Mucosa of descending colon (tissue), 3 donors: ENCODE measurements around the gene TRAPPC8. TPM values are rescaled to one million over a fixed set of nuclear protein-coding genes. Genes with fewer than 3 reads are reported as not detected.
A peak's percentile ranks its signal among the peaks of the same experiment; 100 is the strongest.
"Not testable (repeated sequence)": the region's sequence is repeated elsewhere in the genome, so short reads cannot be mapped to it uniquely, and the experiment has no call there.

Source experiments
- ATAC-seq: fragments of 200-7000 bp; cut with Tn5 transposase; one replicate; pipeline ENCODE4 v1.9.1; 2020; ENCODE audit warnings: mild to moderate bottlenecking, moderate library complexity
- DNase-seq, 3 donors: peaks; one replicate each; pipeline ENCODE4 v3.0.0-alpha.2; 2020
- H3K36me3 ChIP-seq: fragments of 200-600 bp; one replicate; pipeline ENCODE4 v1.8.0; 2021; ENCODE audit warnings: low read depth, mild to moderate bottlenecking
- H3K4me1 ChIP-seq: fragments of 200-600 bp; one replicate; pipeline ENCODE4 v1.8.0; 2021; ENCODE audit warnings: low read depth, mild to moderate bottlenecking
- H3K4me3 ChIP-seq: fragments of 200-600 bp; one replicate; pipeline ENCODE4 v1.8.0; 2021; ENCODE audit warnings: mild to moderate bottlenecking
- H3K9me3 ChIP-seq: fragments of 200-600 bp; one replicate; pipeline ENCODE4 v1.8.0; 2021; ENCODE audit warnings: mild to moderate bottlenecking
- intact Hi-C, 2 donors: fragments of 100-400 bp; cut with DNase I in 1 of 2; cut with micrococcal nuclease in 1 of 2; formaldehyde crosslinking; loops; one replicate each; pipeline versions ENCODE4 v1.11.0 to v1.11.1; 2022; cut with DNase I, micrococcal nuclease
- total RNA-seq, 3 donors: library from RNA; stranded (reverse); fragmentation: NEBNext Ultra II Directional in 2 of 3; extraction: Animal tissue kit (Norgen Biotek cat#: 25700) in 2 of 3; gene quantifications; one replicate each; pipeline versions ENCODE4 v1.2.1 to v1.2.4, GENCODE V29; 2021 to 2023
- TF ChIP-seq, protein P1 (sequence below): fragments of 200-600 bp; IDR thresholded peaks from one replicate; pipeline ENCODE4 v1.8.0; 2022; ENCODE audit warnings: antibody characterized with exemption, mild to moderate bottlenecking
- donor health status: DM: no; HTN: no; CAD: no; lungs with moderate emphysema.
- donor health status: DM: no; HTN: no; CAD: no.
- donor health status: DM: no; HTN: yes; CAD: no.

The TRAPPC8 gene
- total RNA-seq, 3 donors from 2014 or later: 42.6 to 51.4 (median 51.2) TPM

DNA sequence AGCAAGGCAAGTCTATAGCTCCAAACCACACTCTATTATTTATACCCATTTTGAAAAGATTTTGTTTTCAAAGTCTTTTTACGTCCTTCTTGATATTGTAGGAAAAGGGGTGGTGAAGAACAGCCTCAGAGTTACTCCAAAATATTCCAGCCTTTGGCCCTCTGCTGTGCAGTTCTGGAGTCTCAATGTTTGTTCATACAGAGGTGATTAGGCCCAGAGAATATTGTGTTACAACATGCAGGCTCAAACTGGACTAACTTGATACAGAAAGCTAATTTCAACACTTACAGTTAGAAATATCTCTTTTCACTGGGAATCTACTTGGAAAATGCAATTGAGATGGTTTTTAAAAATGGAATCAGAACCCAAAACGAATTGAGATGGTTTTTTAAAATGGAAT, 141.8 kb downstream of the TRAPPC8 start:
- ATAC-seq (no peak), DNase-seq (no peak)
- Histone ChIP-seq H3K4me1 (no peaks in the 10 kb centered on the region), H3K9me3 (no peaks in the 10 kb centered on the region), H3K4me3 (no peak overlapping the region), H3K36me3 (no peaks in the 10 kb centered on the region)
- intact Hi-C loops: no loop called here
- TF ChIP-seq, protein P1, sequence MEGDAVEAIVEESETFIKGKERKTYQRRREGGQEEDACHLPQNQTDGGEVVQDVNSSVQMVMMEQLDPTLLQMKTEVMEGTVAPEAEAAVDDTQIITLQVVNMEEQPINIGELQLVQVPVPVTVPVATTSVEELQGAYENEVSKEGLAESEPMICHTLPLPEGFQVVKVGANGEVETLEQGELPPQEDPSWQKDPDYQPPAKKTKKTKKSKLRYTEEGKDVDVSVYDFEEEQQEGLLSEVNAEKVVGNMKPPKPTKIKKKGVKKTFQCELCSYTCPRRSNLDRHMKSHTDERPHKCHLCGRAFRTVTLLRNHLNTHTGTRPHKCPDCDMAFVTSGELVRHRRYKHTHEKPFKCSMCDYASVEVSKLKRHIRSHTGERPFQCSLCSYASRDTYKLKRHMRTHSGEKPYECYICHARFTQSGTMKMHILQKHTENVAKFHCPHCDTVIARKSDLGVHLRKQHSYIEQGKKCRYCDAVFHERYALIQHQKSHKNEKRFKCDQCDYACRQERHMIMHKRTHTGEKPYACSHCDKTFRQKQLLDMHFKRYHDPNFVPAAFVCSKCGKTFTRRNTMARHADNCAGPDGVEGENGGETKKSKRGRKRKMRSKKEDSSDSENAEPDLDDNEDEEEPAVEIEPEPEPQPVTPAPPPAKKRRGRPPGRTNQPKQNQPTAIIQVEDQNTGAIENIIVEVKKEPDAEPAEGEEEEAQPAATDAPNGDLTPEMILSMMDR: no peak

DNA sequence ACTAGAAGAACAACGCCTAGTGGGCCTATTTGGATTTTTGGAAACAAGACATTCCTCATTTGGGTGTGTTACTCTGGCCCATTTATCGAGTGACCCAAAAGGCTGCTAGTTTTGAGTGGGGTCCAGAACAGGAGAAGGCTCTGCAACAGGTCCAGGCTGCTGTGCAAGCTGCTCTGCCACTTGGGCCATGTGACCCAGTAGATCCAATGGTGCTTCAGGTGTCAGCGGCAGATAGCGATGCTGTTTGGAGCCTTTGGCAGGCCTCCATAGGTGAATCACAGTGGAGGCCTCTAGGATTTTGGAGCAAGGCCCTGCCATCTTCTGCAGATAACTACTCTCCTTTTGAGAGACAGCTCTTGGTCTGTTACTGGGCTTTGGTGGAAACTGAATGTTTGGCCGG, 143.7 kb downstream of the TRAPPC8 start:
- H3K4me3 ChIP-seq, DNase-seq, H3K9me3 ChIP-seq, intact Hi-C loops, H3K4me1 ChIP-seq, H3K36me3 ChIP-seq, ATAC-seq: not testable (repeated sequence)

DNA sequence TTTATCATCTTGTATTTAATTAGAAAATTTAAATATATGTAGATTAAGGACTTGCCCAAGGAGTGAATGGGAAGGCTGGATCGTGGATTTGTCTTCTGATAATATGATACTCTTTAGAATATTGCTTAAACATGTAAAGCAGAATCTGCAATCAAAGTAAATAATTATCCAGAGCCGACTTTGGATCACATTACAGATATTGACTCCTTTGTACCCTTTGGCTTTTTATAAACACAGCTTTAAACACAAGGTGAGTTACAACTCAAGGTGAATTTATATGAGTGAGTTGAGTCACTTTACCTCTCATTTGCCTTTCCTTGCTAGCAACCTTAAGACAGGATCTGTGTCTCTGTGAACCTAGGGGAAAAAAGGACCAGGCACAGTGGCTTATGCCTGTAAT, 144.5 kb downstream of the TRAPPC8 start:
- TF ChIP-seq, protein P1: no peak
- no peaks in the 10 kb centered on the region for H3K4me1 ChIP-seq
- H3K36me3 ChIP-seq: no peaks in the 10 kb centered on the region
- no peak for ATAC-seq
- H3K4me3 ChIP-seq: no peak overlapping the region
- DNase-seq: no peak
- intact Hi-C loops: no loop called here
- no peaks in the 10 kb centered on the region for H3K9me3 ChIP-seq

DNA sequence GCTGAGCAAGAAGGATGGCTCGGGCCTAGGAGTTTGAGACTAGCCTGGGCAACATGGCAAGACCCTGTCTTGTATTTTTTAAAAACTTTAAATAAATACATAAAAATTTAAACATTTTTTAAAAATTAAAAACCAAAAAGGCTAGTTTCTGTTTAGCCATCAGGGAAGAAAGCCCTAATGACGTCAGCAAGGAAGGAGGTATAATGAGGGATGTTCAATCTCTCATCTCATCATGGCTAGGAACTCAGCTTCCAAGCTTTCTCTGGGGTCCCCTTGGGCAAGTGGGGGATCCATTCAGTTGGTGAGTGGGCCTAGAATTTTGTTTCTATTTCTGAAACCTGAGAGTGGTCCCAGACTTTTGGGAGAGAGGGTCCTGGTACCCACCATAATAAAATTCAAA, 147.2 kb downstream of the TRAPPC8 start:
- H3K36me3 ChIP-seq: no peaks in the 10 kb centered on the region
- ATAC-seq: no peak
- H3K4me3 ChIP-seq: no peak overlapping the region
- TF ChIP-seq, protein P1: no peak
- no peaks in the 10 kb centered on the region for H3K9me3 ChIP-seq
- no peaks in the 10 kb centered on the region for H3K4me1 ChIP-seq
- no peak for DNase-seq
- intact Hi-C loops: no loop called here

DNA sequence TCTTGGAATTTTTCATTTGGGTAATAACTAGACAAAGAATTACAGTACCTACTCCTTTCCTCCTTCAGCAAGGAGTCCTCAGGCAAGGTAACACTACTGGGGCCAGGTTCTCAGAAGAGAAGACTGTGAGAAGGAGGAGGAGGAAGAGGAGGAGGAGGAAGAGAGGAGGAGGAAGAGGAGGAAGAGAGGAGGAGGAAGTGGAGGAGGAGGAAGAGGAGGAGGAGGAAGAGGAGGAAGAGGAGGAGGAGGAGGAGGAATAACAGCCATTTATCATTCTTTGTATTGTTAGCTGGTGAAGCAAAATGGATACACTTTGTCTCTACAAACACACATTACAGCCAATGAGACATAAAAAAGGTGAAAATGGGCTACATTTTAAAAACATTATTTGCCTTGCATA, 149.4 kb downstream of the TRAPPC8 start:
- Histone ChIP-seq H3K9me3 (no peaks in the 10 kb centered on the region), H3K4me1 (no peaks in the 10 kb centered on the region), H3K4me3 (no peak overlapping the region), H3K36me3 (no peaks in the 10 kb centered on the region)
- TF ChIP-seq, protein P1: no peak
- DNase-seq (no peak), ATAC-seq (no peak)
- intact Hi-C loops: no loop called here

DNA sequence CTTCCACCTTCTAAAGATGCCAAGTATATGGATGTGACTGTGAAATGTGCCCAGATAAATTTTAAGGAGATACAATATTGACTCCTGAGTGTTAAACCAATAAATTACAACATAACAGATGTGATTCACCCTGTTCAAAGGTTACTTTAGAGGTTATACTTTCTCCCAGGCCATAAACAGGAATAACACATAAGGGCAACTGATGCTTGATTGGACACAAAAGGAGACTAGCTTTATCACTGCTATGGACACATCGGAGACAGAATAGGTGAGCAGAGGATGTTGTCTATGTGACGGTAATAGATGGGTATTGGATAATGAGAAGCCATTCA, 150.4 kb downstream of the TRAPPC8 start:
- TF ChIP-seq, protein P1: no peak
- Histone ChIP-seq H3K9me3 (no peaks in the 10 kb centered on the region), H3K36me3 (no peaks in the 10 kb centered on the region), H3K4me3 (no peak overlapping the region), H3K4me1 (no peaks in the 10 kb centered on the region)
- no peak for DNase-seq
- intact Hi-C loops: no loop called here
- ATAC-seq: peak; percentile 73
